GM19043 (cell line): ENCODE measurements around the gene SLC35F1.

Experiments
- ATAC-seq: cut with Tn5 transposase; IDR thresholded peaks from one replicate; pipeline ENCODE4 v1.9.1; 2021; ENCODE audit warnings: low read depth; ENCODE audit not compliant: unreplicated experiment

The SLC35F1 gene

DNA sequence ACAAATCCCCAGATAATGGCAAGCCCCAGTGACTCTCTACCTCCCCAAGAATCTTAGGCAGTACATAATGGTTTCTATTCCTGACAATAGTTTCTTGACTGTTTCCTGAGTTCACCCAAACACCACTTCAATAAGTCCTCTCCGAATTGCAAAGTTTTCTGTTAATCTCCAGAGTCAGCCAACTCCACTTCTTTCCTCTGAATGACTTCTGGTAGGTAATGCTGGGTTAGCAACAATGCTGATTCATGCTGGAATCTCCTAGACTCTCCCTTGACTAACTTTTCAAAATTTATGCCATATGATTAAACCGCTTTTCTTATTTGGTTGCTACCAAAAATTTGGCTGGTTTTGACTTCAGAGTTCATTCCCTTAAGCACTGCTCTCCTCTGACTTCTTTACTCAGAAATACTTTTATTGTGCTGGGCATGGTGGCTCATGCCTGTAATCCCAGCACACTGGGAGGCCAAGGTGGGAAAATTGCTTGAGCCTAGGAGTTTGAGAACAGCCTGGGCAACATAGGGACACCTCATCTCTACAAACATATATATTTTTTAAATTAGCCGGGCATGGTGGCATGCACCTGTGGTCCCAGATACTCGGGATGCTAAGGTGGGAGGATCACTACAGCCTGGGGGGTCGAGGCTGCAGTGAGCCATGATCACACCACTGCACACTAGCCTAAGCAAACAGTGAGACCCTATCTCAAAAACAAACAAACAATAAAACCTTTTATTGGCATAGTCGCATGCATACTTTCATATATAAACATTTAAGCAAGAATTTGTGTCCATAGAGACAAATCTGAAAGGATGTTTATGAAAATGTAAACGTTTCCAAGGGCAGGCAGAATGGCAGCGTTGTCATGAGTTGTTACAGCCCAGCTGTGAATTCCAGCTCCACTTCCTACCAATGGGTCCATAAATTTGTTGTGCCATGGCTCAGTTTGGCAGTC lies 391.7 kb downstream of the SLC35F1 start:
- no peak for ATAC-seq

DNA sequence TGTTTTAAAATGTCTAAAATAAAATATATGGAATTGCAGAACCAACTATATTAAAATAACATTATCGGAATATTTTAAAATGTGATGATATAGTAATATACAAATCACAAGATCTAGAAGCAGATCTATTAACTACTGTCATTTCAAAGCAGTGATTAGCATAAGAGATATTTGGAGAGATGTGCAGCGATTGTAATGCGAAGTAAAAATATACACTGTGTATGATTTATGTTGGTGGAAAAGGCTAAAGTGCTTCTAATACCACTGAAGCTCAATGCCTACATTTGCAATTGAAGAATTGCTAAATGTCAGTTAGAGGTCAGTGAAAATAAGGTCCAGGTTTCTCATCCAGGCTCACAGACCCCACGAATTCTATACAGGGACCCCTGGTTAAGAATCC lies 392.4 kb downstream of the SLC35F1 start:
- no peak for ATAC-seq

DNA sequence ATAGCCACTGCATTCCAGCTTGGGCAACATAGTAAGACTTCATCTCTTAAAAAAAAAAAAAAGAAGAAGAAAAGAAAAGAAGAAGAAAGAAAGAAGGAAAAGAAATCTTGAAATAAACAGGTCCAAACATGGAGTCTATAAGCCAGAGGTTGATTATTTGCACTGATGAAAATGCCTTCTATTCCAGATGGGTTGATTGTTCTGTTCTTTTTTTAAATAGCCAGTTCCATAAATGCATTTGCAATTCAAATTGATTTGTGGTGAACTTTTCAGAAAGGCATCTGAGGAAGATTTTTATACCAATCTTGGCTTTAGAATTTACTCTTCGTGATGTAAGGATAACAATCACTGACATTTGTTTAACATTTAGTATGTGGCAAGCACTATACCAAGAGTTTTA lies 397.3 kb downstream of the SLC35F1 start:
- ATAC-seq = no peak

DNA sequence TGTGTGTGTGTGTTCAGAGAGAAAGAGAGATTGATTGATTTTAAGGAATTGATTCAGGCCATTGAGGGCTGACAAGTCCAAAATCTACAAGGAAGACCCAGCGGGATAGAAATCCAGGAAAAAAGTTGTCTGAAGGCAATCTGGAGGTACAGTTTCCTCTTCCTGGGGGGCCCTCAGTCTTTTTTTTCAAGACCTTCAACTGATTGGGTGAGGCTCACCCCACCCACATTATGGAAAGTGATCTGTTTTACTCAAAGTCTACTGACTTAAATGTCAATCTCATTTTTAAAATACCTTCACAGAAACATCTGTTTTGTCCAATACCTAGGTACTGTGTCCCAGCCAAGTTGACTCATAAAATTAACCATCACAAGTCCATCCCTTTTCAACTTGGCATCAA lies 398.0 kb downstream of the SLC35F1 start:
- no peak for ATAC-seq

DNA sequence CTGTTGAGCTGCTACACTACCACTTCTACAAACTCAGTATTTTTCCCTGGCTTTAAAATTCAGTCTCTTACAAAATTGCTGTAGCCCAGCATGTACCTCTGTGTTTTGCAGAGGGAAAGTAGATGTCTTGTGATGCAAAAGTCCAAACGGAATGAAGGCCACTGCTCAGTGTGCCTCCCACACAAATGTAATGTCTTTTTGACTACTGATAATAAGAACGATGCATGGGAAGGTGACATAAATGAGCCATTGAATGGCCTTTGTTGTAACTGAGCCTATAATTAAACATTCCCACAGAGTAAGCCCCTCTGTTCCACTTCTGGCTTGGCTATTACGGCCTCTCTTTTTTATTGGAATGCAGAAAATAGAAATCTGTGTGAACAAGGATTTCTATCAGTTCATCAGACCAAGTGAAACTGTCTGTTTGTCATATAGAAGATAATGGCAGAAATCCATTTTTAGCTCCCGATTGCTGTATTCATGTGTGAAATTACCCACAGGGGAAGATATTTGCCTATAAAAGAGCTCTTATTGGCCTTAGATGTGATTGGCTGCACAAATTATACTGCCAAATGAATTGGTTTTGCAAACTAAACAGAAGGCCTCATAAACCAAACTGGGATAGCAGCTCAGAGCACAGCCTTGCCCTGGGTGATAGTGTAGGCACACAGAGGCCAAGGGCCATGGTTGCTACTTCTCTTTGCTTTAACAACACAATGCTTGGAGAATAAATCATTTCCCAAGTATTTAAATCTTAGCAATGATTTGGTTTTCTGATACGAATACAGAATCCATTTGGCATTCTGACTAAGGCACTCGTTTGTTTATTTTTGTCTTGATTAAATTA lies 399.6 kb downstream of the SLC35F1 start:
- no peak for ATAC-seq

DNA sequence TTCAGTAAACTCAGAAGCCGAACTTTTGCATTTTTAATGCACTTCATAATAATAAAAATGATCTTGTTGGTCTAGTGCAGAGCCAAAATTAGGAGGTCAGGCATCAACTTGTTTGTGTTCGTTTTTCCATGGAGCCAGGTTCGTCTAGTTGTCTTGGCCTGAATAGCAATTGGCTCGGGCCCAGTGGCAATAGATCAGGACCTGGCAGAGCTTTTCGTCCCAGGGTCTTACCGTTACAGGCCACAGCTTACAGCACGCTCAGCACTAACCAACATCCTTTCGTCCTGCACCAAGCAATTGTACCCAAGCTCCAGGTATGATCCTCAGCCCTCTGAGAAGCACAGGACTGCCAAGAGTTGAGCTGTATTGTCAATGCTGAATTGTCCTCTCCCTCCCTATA lies 400.5 kb downstream of the SLC35F1 start:
- no peak for ATAC-seq

DNA sequence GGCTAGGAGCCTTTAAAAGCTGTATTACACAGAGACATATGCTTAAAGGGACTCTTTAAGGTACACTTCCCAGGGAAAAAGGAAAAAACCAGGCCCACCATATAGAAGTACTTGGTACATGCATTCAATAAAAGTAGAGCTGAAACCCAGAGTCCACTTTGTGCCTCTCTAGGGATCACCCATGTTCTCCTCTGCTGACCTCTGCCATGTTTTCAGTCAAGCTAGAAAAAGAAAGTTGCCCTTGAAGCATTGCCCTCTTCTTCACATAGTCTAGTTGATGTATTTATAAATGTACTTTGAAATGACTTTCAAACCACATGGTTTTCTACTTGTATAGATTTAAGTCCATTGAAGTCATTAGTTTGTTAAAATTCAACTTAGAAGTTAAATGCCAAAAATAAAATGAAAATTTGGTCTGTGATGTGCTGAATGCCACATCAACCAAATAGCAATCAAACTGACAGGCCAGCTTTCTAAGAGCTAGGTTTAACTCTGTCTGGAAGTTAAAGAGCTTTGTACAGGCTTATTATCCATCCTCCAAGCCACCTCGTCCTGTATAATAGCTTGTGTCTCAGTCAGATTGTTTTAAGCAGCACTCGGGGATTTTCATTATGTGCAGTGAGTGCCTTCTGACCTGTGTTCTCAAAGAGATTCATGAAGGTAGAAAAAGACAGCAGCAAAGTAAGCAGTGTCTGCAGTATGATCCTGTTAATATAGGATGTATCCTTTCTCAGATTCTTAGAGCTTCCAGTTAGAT lies 402.5 kb downstream of the SLC35F1 start:
- ATAC-seq = no peak

DNA sequence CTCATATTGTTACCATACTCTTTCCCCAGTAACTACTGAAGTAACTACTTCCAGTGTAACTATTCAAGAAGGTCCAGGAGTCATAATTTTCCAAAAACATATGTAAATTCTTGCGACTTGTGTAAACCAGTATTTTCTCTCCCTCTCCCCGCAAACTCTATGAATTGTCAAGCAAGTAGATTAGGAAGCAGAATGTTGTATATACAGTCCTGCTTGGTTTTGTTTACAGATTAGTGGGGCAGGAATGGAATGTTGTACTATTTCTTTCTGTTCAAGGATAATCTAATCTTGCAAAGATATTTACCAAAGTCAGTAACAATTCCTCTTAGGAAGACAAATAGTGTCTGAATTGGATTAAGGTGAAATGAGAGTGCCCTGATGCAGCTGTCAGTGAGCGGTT lies 406.1 kb downstream of the SLC35F1 start:
- ATAC-seq = no peak

DNA sequence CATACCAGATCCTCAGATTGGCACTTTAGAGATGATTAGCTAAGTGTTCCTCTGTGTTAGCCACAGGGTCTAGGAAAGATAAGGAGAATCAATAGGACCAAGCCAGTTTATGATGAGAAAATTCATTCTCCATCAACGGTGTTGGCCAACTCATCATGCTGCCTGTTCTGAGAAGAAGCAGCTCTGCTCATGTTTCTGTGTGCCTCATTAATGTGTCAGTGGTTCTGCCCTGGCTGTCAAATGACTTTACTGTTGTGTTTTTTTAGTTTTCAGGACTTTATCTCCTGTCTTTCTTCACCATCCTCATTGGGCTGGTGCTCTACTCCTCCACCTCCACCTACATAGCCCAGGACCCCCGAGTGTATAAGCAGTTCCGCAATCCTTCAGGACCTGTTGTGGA lies 406.7 kb downstream of the SLC35F1 start:
- ATAC-seq = no peak

DNA sequence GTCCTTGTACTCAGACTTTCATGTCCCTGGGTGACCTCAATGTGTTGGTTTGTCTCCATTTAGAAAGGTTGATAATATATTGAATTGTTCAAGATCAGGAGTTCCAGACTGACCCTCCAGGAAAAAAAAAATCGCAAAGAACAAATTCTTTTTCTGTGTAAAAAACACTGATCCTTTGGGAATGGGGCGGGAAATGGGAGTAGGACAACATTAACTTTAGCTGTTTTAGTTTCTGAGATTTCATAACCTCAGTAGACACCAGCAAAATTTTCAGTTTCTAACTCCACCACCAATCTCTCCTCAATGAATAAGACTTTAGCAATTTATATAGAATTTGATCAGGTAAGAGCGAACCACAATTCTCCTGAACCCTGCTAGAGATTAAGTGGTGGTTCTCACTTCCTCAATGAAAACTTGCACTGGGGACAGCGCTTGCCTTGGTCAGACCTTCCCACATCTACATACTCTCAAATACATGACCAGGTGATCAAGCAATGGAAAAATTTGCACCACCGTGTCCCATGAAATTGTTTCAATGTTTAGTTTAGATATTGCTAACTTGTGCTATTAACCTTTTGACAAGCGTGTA lies 409.8 kb downstream of the SLC35F1 start:
- no peak for ATAC-seq

DNA sequence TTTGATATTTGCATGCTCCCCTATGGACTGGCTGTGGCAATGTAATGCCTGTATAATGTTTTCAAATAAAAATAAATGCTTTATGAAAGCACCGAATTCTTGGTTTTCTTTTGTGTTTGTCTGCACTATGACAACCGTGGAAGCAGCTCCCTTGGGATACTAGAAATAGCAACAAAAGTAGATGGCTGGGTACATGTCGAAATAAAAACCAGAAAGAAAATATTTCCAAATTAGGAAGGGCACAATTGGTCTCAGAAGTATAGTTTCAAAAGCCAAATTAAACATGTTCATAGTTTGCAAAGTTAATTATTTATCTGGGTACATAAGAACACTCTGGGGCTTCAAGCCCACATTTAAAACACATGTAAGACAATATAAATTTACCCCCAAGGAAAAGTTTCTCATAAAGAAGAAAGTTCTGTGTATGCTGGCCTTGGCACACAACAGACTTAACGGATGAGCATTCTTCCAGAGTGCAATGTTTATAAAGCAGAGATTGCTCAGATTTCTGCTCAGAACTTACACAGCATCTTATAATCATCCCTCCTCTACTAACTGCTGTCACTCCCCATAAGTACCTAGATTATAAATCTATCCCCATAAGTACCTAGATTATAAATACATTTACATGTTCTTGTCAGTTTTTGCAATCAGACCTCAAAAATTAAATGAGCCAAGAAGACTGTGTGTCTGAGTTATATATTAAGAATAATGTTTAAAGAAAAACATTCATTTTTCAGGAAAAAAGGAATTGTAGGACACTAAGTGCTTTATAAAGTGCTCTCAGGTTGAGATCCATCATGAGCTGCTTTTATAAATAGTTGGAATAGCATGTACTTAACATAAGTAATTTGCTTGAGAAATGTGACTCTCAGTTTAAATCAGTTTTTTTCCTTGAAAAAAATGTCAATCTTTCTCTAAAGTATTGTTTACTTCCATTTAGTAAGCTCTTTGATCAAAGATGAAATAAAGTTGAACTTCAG lies 410.8 kb downstream of the SLC35F1 start:
- no peak for ATAC-seq

DNA sequence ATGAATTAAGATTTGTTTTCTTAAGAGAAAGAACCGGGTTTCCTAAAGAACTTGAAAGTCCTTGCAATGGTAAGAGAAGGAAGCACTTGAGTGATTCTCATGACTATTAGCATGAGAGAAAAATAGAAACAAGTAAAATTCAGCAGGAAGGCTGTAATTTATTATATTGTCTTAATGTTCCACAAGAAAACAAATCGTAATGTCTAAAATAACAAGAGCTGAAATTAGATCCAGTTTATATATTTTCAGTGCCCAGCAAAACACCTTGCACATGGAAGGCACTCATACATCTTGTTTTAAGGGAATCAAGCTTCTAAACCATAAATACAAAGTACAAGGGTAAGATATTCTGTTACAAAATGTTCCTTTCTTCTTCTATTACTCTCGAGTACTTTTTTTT lies 411.6 kb downstream of the SLC35F1 start:
- ATAC-seq = no peak

DNA sequence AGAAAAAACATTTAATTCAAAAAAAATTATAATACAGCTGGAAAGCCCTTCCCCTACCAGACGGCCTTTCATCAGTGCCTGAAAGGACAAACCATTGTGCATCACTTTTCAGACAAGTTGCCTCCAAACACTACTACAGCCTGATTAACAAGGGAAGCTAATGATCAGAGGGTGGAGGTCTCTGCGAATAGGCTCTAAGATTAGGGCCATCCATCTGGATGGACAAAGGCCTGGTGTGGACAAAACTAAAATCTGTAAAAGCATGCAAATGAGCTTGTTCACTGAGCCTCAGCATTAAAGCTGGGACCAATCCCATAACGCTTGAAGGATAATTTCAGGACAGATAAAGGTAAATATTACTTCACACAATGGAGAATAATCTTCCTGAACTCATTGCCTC lies 412.4 kb downstream of the SLC35F1 start:
- ATAC-seq = no peak

DNA sequence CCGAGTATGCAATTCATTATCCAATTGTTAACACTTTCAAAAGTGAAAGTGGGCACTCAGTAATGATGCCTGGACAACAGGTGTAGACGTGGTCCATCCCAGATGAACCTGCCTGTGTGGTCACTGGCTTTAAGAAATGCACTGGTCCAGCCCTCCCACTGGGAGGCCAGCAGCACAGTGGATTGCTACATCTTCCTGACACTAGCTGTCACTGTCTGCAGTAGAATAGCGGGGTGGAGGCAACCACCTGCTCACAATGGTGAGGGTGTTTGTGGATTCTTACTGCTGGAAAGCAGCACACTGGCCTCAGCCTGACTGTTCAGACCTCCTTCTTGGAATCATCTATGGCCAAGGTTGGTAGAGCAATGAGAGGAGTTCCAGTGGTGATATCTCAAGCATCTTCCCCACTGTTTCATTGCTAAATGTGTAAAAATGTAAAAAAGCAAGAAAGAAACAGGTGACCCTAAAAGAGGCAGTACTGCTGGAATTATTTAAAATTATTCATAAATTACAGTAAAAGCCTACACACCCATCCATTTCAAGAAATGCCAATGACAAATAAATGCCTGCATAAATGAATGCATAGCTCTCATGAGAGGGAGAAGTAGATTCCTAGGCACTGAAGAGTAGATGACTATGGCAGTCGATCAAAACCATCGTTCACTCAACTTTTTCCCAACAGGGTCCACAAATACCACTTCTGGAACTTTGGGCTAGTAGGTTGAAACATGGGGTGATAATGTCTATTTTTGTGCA lies 413.0 kb downstream of the SLC35F1 start:
- ATAC-seq = no peak

DNA sequence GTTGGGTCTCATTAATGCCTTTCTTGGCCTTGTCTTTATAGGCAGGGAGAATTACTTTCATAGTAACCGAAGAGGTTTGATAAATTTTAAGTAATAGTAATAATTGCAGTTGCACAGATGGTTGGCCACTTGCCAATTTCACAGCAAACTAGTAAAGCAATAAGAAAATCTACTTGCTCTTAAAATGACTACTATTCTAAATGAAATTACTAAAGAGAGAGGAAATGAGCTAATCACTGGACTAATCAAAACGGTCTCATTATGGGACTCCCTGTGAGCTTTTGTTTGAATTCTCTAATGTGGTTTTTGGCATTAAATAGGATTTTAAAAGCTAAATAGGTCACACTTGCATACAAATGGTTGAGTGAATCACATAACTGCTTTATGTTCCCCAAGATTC lies 413.6 kb downstream of the SLC35F1 start:
- no peak for ATAC-seq

DNA sequence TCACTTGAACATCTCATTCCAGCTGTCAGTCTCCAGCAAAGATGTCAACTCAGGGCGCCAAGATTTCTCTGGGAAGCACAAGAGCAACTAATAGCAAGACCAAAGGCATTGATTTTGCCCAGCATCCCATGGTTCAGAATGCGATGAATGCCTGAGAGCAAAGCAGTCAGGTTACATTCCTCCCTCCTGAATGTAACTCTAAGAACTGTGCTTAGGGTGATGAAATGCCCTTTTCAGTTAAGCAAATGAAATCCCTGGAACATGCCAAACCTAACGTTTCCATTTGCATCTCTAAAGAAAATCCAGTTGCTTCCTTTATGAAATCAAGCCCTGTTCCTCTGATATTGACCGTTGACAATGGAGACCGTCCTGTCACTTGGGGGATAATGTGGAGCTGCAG lies 417.1 kb downstream of the SLC35F1 start:
- ATAC-seq = no peak

DNA sequence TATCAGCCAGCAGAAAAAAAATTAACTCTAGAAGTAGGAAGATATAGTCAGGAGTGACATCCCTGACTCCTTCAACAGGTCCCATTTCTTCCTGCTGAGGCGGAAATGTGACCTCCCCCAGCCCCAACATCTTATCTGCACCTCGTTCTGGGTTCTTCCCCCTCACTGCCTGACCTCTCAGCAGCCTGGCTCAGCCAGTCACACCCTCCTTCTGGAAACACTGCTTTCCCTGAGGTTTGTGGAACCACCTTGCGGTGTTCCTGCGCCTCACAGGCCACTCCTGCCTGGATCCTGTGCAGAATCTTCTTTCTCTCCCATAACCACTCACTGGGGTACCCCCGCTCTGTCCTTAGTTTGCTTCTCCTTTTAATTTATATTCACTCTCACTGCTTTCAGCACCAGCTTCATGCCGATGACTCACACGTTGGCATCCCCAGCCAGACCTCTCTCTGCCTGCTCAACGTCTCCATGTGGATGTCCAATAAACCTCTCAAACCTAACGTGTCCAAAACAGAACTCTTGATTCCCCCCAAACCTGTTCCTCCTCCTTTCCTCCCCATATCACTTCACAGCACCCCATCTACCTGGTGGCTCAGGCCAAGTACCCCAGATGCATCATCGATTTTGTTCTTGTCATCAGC lies 418.3 kb downstream of the SLC35F1 start:
- no peak for ATAC-seq

DNA sequence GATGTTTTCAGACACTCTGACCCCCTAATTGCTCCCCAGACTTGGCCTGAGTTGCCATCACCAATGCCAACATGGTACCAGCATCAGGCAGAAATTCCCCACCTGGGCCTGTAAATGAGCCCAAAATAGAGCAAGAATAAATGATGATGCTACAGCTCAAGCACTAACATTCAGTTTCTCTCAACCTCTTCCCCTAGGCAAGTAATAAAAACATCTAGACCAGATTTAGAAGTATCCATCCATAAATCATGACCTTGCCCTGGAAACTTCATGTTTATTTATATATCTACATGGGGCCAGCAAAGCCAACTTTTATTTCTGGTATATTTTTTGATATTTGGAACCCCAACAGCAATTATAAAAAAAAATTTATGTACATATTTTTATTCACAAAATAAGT lies 419.6 kb downstream of the SLC35F1 start:
- no peak for ATAC-seq
